Right renal cortex interstitium (tissue), 3 donors: ENCODE data around the gene ABHD17C. TPM values are rescaled to one million over a fixed set of nuclear protein-coding genes. Genes with fewer than 3 reads are reported as not detected.

Experiments
- DNase-seq, 3 donors: peaks; one replicate each; pipeline ENCODE4 v3.0.0-alpha.2; 2013; ENCODE audit warnings: low read depth in 3 of 3, low spot score in 2 of 3
- polyA plus RNA-seq, 3 donors: library from polyadenylated mRNA; unstranded; fragments of 120-200 nt; gene quantifications; one replicate each; pipeline ENCODE4 v1.2.1, GENCODE V29; 2013; ENCODE audit not compliant: insufficient read length in 3 of 3

Gene ABHD17C
- polyA plus RNA-seq, 3 donors, result 34.5 to 38.4 (median 36.3) TPM

DNA sequence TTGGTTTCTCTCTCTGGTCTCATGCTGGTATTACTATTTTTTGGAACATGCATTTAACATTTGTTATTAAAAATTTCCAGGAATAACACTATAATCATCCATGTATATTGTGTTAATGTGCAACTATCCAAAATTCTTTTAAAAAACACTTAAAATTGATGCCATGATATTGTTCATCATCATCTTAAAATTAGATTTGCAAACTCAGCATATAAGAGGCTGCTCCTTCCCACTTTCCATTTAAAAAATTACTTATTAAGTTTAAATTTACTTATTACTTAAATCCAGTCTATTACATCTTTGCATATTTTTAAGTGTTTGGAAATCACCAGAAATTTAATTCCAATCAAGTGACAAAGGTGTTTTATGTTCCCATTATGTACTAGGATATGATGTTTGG, 5.8 kb upstream of the ABHD17C start:
- no peak for DNase-seq

DNA sequence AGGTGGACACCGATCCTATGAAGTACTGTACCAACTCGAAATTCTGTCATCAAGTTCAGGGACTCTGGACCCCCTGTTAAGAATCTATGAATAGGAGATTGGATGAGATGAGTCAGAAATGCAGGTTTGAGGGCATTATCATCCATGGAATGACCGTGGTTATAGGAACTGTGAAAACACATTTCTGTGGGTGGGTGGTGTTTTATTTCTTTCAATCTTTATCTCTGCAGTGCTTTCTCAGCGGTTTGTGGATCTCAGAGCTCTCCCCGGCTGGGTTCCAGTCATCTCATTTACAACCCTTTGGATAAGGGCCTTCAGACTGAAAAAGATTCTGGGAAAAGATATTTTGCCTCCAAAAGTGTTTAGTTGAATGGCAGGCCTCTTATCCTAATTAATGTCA, 5.4 kb upstream of the ABHD17C start:
- DNase-seq, result no peak

DNA sequence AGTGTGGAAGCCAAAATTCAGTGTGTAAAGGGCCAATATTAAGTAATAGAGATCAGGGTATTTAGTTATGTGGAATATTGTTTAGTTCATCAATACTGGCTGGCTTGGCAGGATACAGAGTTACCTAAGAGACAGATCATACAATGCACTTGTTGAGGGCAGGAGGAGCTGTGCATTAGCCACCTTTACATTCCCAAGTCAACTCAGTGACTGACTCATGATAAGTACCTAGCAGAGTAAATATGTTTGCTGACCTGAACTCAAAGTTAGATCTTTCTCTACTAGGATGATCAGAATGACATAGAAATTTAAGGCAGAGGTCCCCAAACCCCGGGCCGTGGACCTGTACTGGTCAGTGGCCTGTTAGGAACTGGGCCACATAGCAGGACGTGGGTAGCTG, 3.5 kb upstream of the ABHD17C start:
- no peak for DNase-seq

GRCh38 chr15:80693682-80694610, 1.2 kb upstream of the ABHD17C start:
- no peak for DNase-seq

DNA sequence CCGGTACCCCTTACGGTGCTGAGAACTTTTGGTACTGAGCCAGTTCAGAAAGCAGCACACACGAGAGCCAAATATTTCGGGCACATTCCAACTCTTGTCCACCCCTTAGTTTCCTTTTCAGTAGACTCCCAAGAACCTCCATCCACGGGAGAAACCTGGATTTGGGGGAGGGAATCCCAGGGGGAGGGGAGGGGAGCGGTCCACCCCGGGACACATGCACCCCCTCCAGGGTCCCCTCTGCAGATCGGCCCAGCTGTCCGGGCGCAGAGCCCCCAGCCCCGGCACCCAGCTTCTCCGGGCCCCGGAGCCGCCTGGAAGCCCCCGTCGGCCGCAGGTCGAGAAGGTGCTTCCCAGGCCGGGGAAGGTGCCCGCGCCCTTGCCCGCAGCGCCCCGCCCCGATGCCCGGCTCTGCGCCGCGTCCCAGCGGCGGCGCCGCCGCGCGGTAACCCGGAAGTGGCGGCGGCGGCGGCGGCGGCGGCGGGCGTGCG, 455 bp upstream of the ABHD17C start:
- peak in 1 of 3 donors; percentile 31 for DNase-seq

DNA sequence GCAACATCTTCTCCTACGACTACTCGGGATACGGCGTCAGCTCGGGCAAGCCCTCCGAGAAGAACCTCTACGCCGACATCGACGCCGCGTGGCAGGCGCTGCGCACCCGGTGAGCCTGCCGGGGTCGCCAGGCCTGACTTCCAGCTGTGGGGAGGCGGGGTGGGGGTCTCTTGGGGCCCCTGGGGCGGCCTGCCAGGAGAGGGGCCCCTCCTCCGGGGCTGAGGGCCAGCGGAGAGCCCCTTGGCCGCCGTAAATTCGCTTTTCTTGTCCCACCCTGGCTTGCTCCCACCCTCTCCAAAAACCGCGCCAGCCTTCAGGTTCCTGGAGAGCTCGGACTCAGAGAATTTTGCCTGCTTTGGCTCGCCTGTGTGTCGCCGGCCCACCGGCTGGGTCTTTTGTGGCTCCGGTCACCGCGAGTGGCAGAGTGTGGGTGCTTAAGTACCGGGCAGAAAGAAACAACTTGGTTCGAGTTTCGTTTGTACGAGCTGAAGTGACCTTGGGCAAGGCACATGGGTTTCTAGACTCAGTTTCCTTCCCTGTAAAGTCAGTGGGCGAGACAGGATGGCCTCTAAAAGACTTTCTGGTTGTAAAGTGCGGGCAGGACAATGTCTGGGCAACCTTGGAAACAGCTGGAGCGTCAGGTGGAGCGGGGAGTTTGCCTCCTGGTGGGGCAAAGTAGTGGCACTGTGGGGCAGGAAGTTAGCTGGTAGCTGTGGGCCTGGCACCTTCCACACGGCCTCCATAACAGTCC, 976 bp downstream of the ABHD17C start:
- DNase-seq, result no peak

DNA sequence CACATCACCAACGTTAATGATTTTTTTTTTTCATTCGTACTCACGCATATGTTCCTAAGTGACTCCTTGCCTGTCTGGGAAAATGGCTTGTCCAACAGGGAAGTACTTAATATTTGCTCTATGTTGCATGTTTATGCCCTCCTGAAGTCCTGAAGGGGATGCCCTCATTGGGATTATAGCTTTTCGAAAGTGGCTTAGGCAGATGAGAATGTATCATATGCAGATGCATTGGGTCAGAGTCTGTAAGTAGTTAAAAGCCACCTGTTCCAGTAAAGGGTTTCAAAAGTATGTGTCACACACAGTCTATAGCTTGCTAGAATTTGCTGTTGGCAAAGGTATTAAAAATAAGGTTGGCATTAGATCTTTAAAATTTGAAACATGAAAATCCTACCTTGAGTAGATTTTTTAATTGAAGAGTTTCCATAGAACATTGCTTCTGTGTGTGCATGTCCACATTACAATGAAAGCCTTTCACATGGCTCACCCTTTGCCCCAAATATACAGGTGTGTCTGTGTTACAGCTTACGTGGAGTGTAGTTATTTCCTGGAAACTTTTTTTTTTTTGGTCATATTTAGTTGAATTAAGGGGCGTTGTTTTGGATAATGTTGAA, 2.1 kb downstream of the ABHD17C start:
- no peak for DNase-seq

- no peak for DNase-seq
These were observed 3.6 kb downstream of the ABHD17C start for GRCh38 chr15:80698676-80699075.

GRCh38 chr15:80699981-80700380, 4.9 kb downstream of the ABHD17C start:
- DNase-seq, result no peak

- DNase-seq, result no peak
These were observed 6.7 kb downstream of the ABHD17C start for GRCh38 chr15:80701676-80702311.

DNA sequence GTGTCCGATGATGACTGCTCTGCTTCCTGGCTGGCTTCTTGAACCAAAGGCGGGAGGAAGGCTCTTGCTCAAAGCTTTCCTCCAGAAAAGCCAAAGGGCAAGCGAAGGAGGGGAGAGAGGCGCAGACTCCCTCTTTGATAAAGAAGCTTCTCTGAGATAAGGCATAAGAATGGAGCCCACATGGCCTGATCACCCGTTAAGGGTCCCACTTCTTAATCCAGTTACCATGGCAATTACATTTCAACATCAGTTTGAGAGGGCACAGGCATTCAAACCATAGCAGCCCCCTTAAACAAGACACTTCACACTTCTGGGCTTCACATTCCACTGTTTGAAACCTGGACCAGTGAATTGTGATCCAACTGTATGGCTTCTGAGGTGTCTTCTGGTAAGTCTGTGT, 8.0 kb downstream of the ABHD17C start:
- no peak for DNase-seq

- no peak for DNase-seq
These were observed 8.9 kb downstream of the ABHD17C start for GRCh38 chr15:80703965-80704364.

GRCh38 chr15:80706161-80706560, 11.1 kb downstream of the ABHD17C start:
- no peak for DNase-seq

DNA sequence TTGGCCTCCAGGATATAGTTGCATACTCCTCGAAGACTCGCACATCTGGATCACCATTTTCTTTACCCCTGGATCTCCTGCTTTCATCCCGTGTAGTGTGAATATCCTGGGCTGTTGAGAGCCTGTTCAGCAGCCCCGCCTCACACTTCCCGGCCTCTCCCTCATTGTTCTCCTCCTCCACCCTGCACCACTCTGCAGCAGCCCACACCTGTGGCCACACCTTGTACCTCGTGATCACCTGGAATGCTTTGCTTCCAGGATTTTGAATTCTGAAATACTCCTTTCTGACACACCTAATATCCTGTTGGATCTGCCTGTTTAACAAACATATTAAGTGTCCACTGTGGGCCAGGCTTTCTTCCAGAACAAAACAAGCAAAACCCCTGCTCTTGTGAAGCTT, 14.4 kb downstream of the ABHD17C start:
- no peak for DNase-seq

DNA sequence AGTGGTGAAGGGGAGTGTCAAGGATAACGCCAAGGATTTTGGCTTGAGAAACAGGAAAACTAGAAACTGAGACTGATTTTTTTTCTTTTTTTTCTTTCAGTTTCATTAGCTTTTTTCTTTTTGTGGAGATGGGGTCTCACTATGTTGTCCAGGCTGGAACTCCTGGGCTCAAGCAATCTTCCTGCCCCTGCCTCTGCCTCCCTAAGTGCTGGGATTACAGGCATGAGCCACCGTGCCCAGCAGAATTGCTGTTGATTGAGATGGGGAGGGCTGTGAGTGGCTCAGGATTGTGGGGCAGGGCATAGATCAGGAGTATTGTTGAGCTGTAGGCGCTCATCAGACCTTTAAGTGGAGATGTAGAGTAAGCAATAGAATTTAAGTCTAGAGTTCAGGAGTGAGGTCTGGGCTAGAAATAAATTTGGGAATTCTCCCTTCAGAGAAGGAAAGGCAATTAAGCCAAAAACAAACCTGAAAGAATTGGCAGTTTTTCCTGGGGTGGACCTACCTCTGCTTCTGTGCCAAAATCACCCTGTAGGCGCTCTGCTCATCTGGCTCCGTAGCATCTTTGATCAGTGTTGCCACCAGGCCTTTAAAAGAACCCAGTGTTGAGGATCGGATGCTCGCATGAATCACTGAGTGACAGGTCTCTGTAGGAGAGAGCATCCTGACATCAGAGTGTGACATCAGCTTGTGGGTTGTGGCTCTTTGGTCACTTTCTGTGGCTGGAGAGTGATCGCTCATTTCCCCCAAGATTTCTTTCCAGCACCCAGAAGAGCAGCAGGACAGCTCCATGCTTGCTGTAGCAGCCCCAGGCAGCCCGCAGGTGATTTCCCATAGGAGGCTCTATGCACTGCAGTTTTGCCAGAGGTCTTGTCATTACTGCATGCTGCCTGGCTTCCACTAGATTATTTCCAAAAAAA, 15.8 kb downstream of the ABHD17C start:
- no peak for DNase-seq

- DNase-seq, result no peak
These were observed 16.8 kb downstream of the ABHD17C start for GRCh38 chr15:80711886-80712285.

GRCh38 chr15:80712956-80713355, 17.8 kb downstream of the ABHD17C start:
- no peak for DNase-seq

DNA sequence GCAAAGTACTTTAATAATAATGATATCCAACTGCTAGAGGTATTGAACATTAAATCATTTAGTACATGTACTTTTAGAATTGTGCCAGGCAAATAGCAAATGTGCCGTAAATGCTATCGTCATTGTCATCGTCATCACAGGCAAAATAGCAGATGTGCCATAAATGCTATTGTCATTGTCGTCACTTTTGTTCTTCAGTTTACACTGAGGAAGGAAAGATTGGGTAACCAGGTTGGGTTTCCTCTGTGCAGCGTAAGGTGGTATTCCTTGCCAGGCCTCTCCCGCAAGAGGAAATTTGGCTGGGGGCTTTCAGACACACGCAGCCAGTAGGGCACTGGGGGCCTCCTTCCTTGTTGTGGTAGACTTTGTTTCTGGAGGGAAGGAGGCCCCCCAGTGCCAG, 26.4 kb downstream of the ABHD17C start:
- DNase-seq, result no peak

GRCh38 chr15:80722811-80723210, 27.7 kb downstream of the ABHD17C start:
- DNase-seq, result no peak

DNA sequence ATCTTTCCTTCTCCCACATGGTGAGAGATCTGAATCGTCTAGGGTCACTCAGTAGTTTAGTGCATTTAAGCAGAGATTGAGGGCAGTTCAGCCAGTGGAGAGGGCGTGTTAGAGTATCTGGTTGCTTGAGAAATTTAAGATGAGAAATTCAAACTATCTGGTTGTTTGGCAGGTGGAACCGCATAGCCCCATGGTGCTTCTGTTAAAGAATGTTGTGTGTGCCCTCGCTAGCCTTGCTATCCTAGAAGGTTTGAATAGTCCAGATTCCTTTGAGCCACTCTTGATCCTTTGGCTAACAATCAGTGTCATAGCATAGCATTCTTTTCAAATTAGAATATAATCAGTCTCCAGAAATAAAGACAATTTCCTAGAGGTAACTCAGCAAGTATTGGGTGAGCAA, 32.1 kb downstream of the ABHD17C start:
- no peak for DNase-seq
